Neural cell (in vitro differentiated cells): Measurements from ENCODE around the gene CCDC190.

Experiments used
- CTCF ChIP-seq: fragments of 450-650 bp; IDR thresholded peaks from 2 replicates; pipeline ENCODE4 v1.5.1; 2014; ENCODE audit warnings: antibody characterized with exemption, mild to moderate bottlenecking, moderate library complexity; ENCODE audit not compliant: poor library complexity, severe bottlenecking
- MXI1 ChIP-seq: fragments of 450-650 bp; conservative IDR thresholded peaks from 2 replicates; pipeline ENCODE4 v1.6.1; 2014; ENCODE audit warnings: antibody characterized with exemption, mild to moderate bottlenecking; ENCODE audit not compliant: poor library complexity, severe bottlenecking
- REST ChIP-seq: IDR thresholded peaks from 2 replicates; pipeline ENCODE4 v1.6.1; 2012; ENCODE audit warnings: borderline replicate concordance
- TAF1 ChIP-seq: IDR thresholded peaks from 2 replicates; pipeline ENCODE4 v1.6.1; 2012; ENCODE audit warnings: low read depth

GRCh38 chr1:162876751-162877150 lies 15.8 kb upstream of the CCDC190 start:
- TF ChIP-seq CTCF (no peak), REST (no peak), MXI1 (no peak), TAF1 (no peak)
